Measurements from ENCODE around the gene DEGS1.
"Not testable (repeated sequence)": the region's sequence is repeated elsewhere in the genome, so short reads cannot be mapped to it uniquely, and the experiment has no call there.

The DEGS1 gene

GRCh38 chr1:224181453-224181810 is 1.6 kb upstream of the DEGS1 start:
- no peak for DNase-seq (ENCODE audit: low read depth)

- no peak for DNase-seq (ENCODE audit: low read depth)
Observed at GRCh38 chr1:224182057-224182865, 779 bp upstream of the DEGS1 start.

GRCh38 chr1:224183591-224184312 is 712 bp downstream of the DEGS1 start:
- DNase-seq (ENCODE audit: low read depth), result no peak

GRCh38 chr1:224185208-224185607 is 2.2 kb downstream of the DEGS1 start:
- DNase-seq (ENCODE audit: low read depth), result no peak

- DNase-seq (ENCODE audit: low read depth), result no peak
Observed at GRCh38 chr1:224188286-224188685, 5.2 kb downstream of the DEGS1 start.

- DNase-seq (ENCODE audit: low read depth), result no peak
Observed at GRCh38 chr1:224189561-224189960, 6.5 kb downstream of the DEGS1 start.

- DNase-seq (ENCODE audit: low read depth), result no peak
Observed at GRCh38 chr1:224192082-224192788, 9.2 kb downstream of the DEGS1 start.

GRCh38 chr1:224193319-224193966 is 10.4 kb downstream of the DEGS1 start:
- no peak for DNase-seq (ENCODE audit: low read depth)

- peak; percentile 50 for DNase-seq (ENCODE audit: low read depth)
Observed at GRCh38 chr1:224196813-224197600, 14.0 kb downstream of the DEGS1 start.

- DNase-seq (ENCODE audit: low read depth), result no peak
Observed at GRCh38 chr1:224198572-224198971, 15.5 kb downstream of the DEGS1 start.

- DNase-seq (ENCODE audit: low read depth), result no peak
Observed at GRCh38 chr1:224199679-224200078, 16.6 kb downstream of the DEGS1 start.

- no peak for DNase-seq (ENCODE audit: low read depth)
Observed at GRCh38 chr1:224201383-224201782, 18.3 kb downstream of the DEGS1 start.

GRCh38 chr1:224201853-224202252 is 18.8 kb downstream of the DEGS1 start:
- no peak for DNase-seq (ENCODE audit: low read depth)

GRCh38 chr1:224203243-224204016 is 20.4 kb downstream of the DEGS1 start:
- no peak for DNase-seq (ENCODE audit: low read depth)

- DNase-seq (ENCODE audit: low read depth), result peak; percentile 49
Observed at GRCh38 chr1:224205438-224205840, 22.4 kb downstream of the DEGS1 start.

GRCh38 chr1:224205931-224206538 is 23.0 kb downstream of the DEGS1 start:
- not testable (repeated sequence) for DNase-seq (ENCODE audit: low read depth)

GRCh38 chr1:224211206-224211962 is 28.3 kb downstream of the DEGS1 start:
- peak; percentile 53 for DNase-seq (ENCODE audit: low read depth)

- DNase-seq (ENCODE audit: low read depth), result no peak
Observed at GRCh38 chr1:224212618-224213061, 29.6 kb downstream of the DEGS1 start.

- DNase-seq (ENCODE audit: low read depth), result no peak
Observed at GRCh38 chr1:224213438-224214119, 30.5 kb downstream of the DEGS1 start.
